A549 (cell line): Measurements from ENCODE around the gene USP6NL. TPM values are rescaled to one million over a fixed set of nuclear protein-coding genes. Genes with fewer than 3 reads are reported as not detected.

Experiments used
- ATAC-seq, 2 experiments: fragments of 200-7000 bp in 1 of 2; fragments of >200 bp in 1 of 2; cut with Nextera tagmentation in 1 of 2; cut with Tn5 transposase in 1 of 2; 3 replicates each; pipeline versions ENCODE4 v1.8.0 to v1.9.1; 2018 to 2020; ENCODE audit warnings: mild to moderate bottlenecking in 1 of 2, moderate library complexity in 1 of 2
- CTCF ChIA-PET: fragments of 300-600 bp; sonication (Branson Sonifier 250); formaldehyde crosslinking; extraction: SDS; loops from one replicate; lab custom pipeline; 2021; ENCODE audit warnings: antibody characterized with exemption, inconsistent platforms; lab: Yijun Ruan, JAX
- POLR2A ChIA-PET: fragments of 350-600 bp; formaldehyde crosslinking; extraction: SDS; loops from one replicate; lab custom pipeline; 2021; ENCODE audit warnings: antibody characterized with exemption, inconsistent platforms; lab: Yijun Ruan, JAX
- DNase-seq, 2 experiments: peaks; one replicate each; pipeline versions ENCODE4 v3.0.0 to v3.0.0-alpha.2; 2011 to 2016; ENCODE audit warnings: low read depth in 1 of 2, low spot score in 1 of 2
- FAIRE-seq: peaks from 2 replicates; lab custom pipeline; 2011; peaks lifted over from hg19 to GRCh38; lab: Jason Lieb, UNC
- H3K27ac ChIP-seq, 2 experiments: fragments of >200 bp; sonication (Bioruptor Twin); formaldehyde crosslinking; 3 replicates each; pipeline ENCODE4 v1.5.1; 2016 to 2017
- H3K4me1 ChIP-seq: fragments of >200 bp; sonication (Bioruptor Twin); formaldehyde crosslinking; 3 replicates; pipeline ENCODE4 v1.6.1; 2016
- H3K4me2 ChIP-seq: fragments of >200 bp; sonication (Bioruptor Twin); formaldehyde crosslinking; 3 replicates; pipeline ENCODE4 v1.6.1; 2016
- H3K4me3 ChIP-seq: fragments of >200 bp; sonication (Bioruptor Twin); formaldehyde crosslinking; 3 replicates; pipeline ENCODE4 v1.5.1; 2016
- H3K9me3 ChIP-seq: fragments of >200 bp; sonication (Bioruptor Twin); formaldehyde crosslinking; 3 replicates; pipeline ENCODE4 v1.6.1; 2016
- CBX8 ChIP-seq: fragments of 200-600 bp; sonication (generic); IDR thresholded peaks from 2 replicates; pipeline ENCODE4 v1.6.1; 2016
- EHF ChIP-seq: fragments of 250-450 bp; sonication (Bioruptor Pico); IDR thresholded peaks from 2 replicates; pipeline ENCODE4 v1.5.0; 2020; ENCODE audit warnings: mild to moderate bottlenecking
- EP300 ChIP-seq, 2 experiments: fragments of >200 bp; sonication (Bioruptor Twin); formaldehyde crosslinking; IDR thresholded peaks; 2 replicates in 1 of 2; 3 replicates in 1 of 2; pipeline ENCODE4 v1.6.1; 2016 to 2017
- GATA3 ChIP-seq: IDR thresholded peaks from 2 replicates; pipeline ENCODE4 v1.6.1; 2012; ENCODE audit warnings: borderline replicate concordance
- HEYL ChIP-seq: fragments of 250-450 bp; sonication (Bioruptor Pico); IDR thresholded peaks from 2 replicates; pipeline ENCODE4 v1.8.0; 2021; ENCODE audit warnings: mild to moderate bottlenecking, moderate library complexity
- HOXB13 ChIP-seq: fragments of 250-450 bp; sonication (Bioruptor Pico); IDR thresholded peaks from 2 replicates; pipeline ENCODE4 v1.5.0; 2020; ENCODE audit warnings: low read depth, mild to moderate bottlenecking, moderate library complexity
- JUN ChIP-seq, 2 experiments: fragments of >200 bp; sonication (Bioruptor Twin); formaldehyde crosslinking; IDR thresholded peaks; 2 replicates in 1 of 2; 3 replicates in 1 of 2; pipeline ENCODE4 v1.6.1; 2016 to 2017
- KDM5A ChIP-seq: fragments of 200-600 bp; sonication (generic); IDR thresholded peaks from 2 replicates; pipeline ENCODE4 v1.6.1; 2016; ENCODE audit warnings: antibody characterized with exemption, mild to moderate bottlenecking
- NR3C1 ChIP-seq: fragments of >200 bp; sonication (Bioruptor Twin); formaldehyde crosslinking; IDR thresholded peaks from 3 replicates; pipeline ENCODE4 v1.6.1; 2017
- PHF8 ChIP-seq: fragments of 200-600 bp; sonication (generic); IDR thresholded peaks from 2 replicates; pipeline ENCODE4 v1.6.1; 2016; ENCODE audit warnings: low read depth, mild to moderate bottlenecking, antibody characterized with exemption, moderate library complexity, borderline replicate concordance
- RAD21 ChIP-seq, 2 experiments: fragments of >200 bp in 1 of 2; sonication (Bioruptor Twin) in 1 of 2; formaldehyde crosslinking in 1 of 2; IDR thresholded peaks in 1 of 2; conservative IDR thresholded peaks in 1 of 2; 2 replicates in 1 of 2; 3 replicates in 1 of 2; pipeline ENCODE4 v1.6.1; 2012 to 2018; ENCODE audit warnings: inconsistent platforms in 1 of 2
- RFX5 ChIP-seq: fragments of 450-650 bp; IDR thresholded peaks from 2 replicates; pipeline ENCODE4 v1.7.1; 2014; ENCODE audit warnings: antibody characterized with exemption, mild to moderate bottlenecking, moderate library complexity
- RNF2 ChIP-seq: fragments of 200-600 bp; sonication (generic); IDR thresholded peaks from 2 replicates; pipeline ENCODE4 v1.6.1; 2016; ENCODE audit warnings: low read depth, mild to moderate bottlenecking, antibody characterized with exemption, moderate library complexity, borderline replicate concordance
- ZFP36 ChIP-seq: fragments of 450-650 bp; IDR thresholded peaks from 2 replicates; pipeline ENCODE4 v1.6.1; 2014; ENCODE audit warnings: borderline replicate concordance; ENCODE audit not compliant: partially characterized antibody
- ZNF302 ChIP-seq: fragments of 250-450 bp; sonication (Bioruptor Pico); IDR thresholded peaks from 2 replicates; pipeline ENCODE4 v1.9.0; 2021; ENCODE audit warnings: inconsistent platforms, mild to moderate bottlenecking, moderate library complexity
- WGBS: methylation state at CpG from one replicate; pipeline ENCODE4 v1.1.6; 2017; ENCODE audit errors: missing lambda C conversion rate; 5-methylcytosine and 5-hydroxymethylcytosine counted together
- polyA plus RNA-seq, 4 experiments: library from polyadenylated mRNA; depleted of rRNA in 3 of 4; stranded (reverse); fragments of >200 nt; fragmentation: RNase III in 1 of 4; extraction: RNeasy Plus Mini Kit Qiagen cat#74134 plus additional on column Dnase treatment in 1 of 4; gene quantifications; 2 replicates in 3 of 4; 3 replicates in 1 of 4; pipeline ENCODE4 v1.2.3, GENCODE V29; 2011 to 2017
- TF ChIP-seq, protein P1 (sequence below): IDR thresholded peaks from 2 replicates; pipeline ENCODE4 v1.6.1; 2012
- TF ChIP-seq, protein P2 (sequence below): IDR thresholded peaks from 2 replicates; pipeline ENCODE4 v1.6.1; 2012
- TF ChIP-seq, protein P3 (sequence below): fragments of >200 bp; sonication (Bioruptor Twin); formaldehyde crosslinking; IDR thresholded peaks from 3 replicates; pipeline ENCODE4 v1.6.1; 2016
- TF ChIP-seq, protein P4 (sequence below): fragments of 450-650 bp; IDR thresholded peaks from 2 replicates; pipeline ENCODE4 v1.6.1; 2014; ENCODE audit warnings: antibody characterized with exemption
- TF ChIP-seq, protein P5 (sequence below): fragments of 250-450 bp; sonication (Bioruptor Pico); IDR thresholded peaks from 2 replicates; pipeline ENCODE4 v1.5.0; 2021; ENCODE audit warnings: mild to moderate bottlenecking, moderate library complexity, borderline replicate concordance

The USP6NL gene
- polyA plus RNA-seq, 2 of the 4 experiments (the other 2 are of a cell fraction) = 10.6 to 18.2 TPM

DNA sequence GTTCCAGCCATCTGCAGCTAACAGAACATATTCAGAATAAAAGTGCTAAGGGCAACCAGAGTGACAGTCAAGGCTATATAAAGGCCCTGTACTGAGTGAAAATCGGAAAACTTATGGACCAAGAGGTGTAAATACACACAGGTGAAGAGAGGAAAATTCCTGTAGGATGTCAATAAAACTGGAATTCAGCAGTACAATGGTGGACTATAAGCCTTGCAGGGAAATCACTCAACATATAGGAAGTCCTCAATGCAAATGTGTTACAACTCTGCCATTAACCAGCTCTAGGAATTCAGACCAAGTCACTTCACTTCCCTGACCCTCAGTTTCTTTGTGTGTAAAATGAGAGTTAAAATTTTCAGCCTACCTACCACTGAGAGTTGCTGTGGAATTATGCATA is 7.7 kb downstream of the USP6NL start:
- ATAC-seq = no peak
- WGBS = 92% methylated on average over 1 of the region's 1 CpG
- CTCF ChIA-PET = interaction anchor here (0.6 to 1.2 kb wide), 2 partner anchors 88 to 317 kb away, joined by 3 read pairs; no protein-coding TSS in a partner anchor
- Histone ChIP-seq H3K9me3 (no peaks in the 10 kb centered on the region), H3K4me3 (no peak overlapping the region), H3K4me1 (peaks cover 30% of the 10 kb centered on the region)
- FAIRE-seq = no peak
- POLR2A ChIA-PET = no interaction called here
- DNase-seq = no peak
- TF ChIP-seq NR3C1 = no peak
- TF ChIP-seq ZNF302 (CRISPR knock-in tag) = no peak
- no peak for TF ChIP-seq HOXB13 (CRISPR knock-in tag)
- no peak for TF ChIP-seq EP300 (IDR thresholded peaks at IDR 0.05)
- TF ChIP-seq, all 56 proteins: peak for 0
- Histone ChIP-seq H3K27ac (no peak overlapping the region), H3K4me2 (no peak overlapping the region)

DNA sequence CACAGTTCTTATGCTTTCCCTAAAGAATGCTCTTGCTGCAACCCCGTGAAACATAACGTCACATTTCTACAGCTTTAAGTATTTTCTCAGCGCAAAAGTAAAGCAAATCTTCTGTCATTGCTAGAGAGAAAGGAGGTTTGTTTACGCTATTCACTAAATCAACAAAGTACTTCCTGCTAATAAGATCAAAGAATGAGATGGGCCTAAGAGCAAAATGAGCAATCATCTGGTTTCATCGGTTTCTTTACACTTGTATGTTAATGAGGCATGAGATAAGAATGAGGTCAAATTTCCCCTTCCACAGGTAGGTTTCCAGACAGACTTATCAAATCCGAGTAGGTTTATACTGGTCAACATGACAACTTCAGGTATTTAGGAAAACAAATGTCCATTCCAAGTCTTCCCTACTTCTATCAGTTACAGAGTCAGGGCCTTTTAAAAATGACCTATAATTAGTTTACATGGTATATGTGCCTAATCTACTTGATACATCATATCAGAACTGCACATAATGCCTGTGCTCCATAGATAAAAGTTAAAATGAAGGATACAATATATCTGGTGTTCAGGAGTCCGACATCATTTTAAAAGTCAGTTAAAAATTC is 8.4 kb downstream of the USP6NL start:
- ChIA-PET CTCF (no interaction called here), POLR2A (no interaction called here)
- peak in 1 of 2 experiments; percentile 56; a peak in 3 of 6 replicates for ATAC-seq
- H3K9me3 ChIP-seq = no peaks in the 10 kb centered on the region
- 23% methylated on average over 7 of the region's 7 CpGs for WGBS
- no peak for TF ChIP-seq CBX8
- no peak for TF ChIP-seq HEYL (CRISPR knock-in tag)
- TF ChIP-seq KDM5A = no peak
- no peak for TF ChIP-seq EP300 (IDR thresholded peaks at IDR 0.05)
- no peak for TF ChIP-seq JUN (IDR thresholded peaks at IDR 0.05)
- TF ChIP-seq EHF (CRISPR knock-in tag) = no peak
- no peak for TF ChIP-seq PHF8
- TF ChIP-seq, all 56 proteins: peak for 0
- H3K4me1 ChIP-seq = peaks cover 30% of the 10 kb centered on the region
- no peak overlapping the region for H3K27ac ChIP-seq
- peak; percentile 54 for FAIRE-seq
- DNase-seq = peak in 1 of 2 experiments; percentile 54
- peak overlapping the region; percentile 75 for H3K4me2 ChIP-seq
- H3K4me3 ChIP-seq = no peak overlapping the region

DNA sequence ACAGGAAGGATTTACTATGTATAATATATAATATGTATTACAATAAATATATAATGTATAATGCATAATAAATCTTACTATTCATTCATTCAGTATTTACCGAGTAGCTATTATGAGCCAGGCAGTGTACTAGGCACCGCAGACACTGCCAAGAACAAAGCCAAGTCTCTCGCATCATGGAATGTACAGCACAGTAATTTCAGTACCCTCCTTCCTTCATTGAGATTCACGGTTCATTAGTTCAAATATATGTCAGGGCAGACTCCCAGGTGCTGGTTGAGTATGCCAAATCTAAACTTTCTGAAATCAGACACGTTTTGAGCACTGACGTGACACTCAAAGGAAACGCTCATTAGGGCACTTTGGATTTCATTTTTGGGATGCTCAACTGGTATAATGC is 9.1 kb downstream of the USP6NL start:
- 93% methylated on average over 7 of the region's 7 CpGs for WGBS
- DNase-seq (no peak), FAIRE-seq (peak; percentile 54), ATAC-seq (no peak)
- Histone ChIP-seq H3K27ac (no peak overlapping the region), H3K9me3 (no peaks in the 10 kb centered on the region), H3K4me2 (peak overlapping the region; percentile 75), H3K4me3 (no peak overlapping the region), H3K4me1 (peaks cover 30% of the 10 kb centered on the region)
- no peak for TF ChIP-seq RNF2
- no peak for TF ChIP-seq GATA3
- ChIA-PET CTCF (interaction anchor here (1.5 kb wide), 1 partner anchor 156 kb away, joined by 5 read pairs; no protein-coding TSS in a partner anchor), POLR2A (no interaction called here)

DNA sequence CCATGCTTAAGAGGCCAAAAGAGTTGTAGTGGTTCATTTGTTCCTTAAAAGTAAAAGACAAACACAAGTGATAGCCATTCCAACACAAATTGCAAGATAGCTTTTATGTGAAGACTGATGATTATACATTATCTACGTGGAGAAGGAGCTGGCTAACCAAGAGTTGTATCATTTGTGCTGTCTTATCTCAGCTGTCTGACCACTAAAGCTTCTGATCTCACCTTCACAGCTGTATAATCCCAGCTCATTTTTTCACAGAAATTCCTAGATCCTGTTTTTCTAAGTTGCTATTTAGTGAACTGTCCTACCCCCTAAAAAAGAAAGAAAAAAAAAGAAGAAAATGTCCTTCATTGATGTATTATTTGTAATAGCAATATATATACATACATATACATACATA is 9.8 kb downstream of the USP6NL start:
- no peak for ATAC-seq
- FAIRE-seq = no peak
- no peak for DNase-seq
- Histone ChIP-seq H3K9me3 (no peaks in the 10 kb centered on the region), H3K4me1 (peaks cover 30% of the 10 kb centered on the region), H3K4me2 (no peak overlapping the region; the same call in 2 of the 3 replicates), H3K27ac (no peak overlapping the region), H3K4me3 (no peak overlapping the region)
- ChIA-PET POLR2A (no interaction called here), CTCF (interaction anchor here (1.5 kb wide), 1 partner anchor 156 kb away, joined by 5 read pairs; no protein-coding TSS in a partner anchor)
- WGBS = 80% methylated on average over 1 of the region's 1 CpG
- TF ChIP-seq HEYL (CRISPR knock-in tag) (no peak), KDM5A (no peak), EP300 (IDR thresholded peaks at IDR 0.05) (no peak), EHF (CRISPR knock-in tag) (no peak), RAD21 (conservative IDR thresholded peaks at IDR 0.05 in 1 of 2, IDR thresholded peaks at IDR 0.05 in 1 of 2) (no peak), HOXB13 (CRISPR knock-in tag) (no peak), ZFP36 (no peak), RFX5 (no peak)
- TF ChIP-seq, protein P1, sequence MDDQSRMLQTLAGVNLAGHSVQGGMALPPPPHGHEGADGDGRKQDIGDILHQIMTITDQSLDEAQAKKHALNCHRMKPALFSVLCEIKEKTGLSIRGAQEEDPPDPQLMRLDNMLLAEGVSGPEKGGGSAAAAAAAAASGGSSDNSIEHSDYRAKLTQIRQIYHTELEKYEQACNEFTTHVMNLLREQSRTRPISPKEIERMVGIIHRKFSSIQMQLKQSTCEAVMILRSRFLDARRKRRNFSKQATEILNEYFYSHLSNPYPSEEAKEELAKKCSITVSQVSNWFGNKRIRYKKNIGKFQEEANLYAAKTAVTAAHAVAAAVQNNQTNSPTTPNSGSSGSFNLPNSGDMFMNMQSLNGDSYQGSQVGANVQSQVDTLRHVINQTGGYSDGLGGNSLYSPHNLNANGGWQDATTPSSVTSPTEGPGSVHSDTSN = no peak
- TF ChIP-seq, protein P2, sequence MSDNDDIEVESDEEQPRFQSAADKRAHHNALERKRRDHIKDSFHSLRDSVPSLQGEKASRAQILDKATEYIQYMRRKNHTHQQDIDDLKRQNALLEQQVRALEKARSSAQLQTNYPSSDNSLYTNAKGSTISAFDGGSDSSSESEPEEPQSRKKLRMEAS = no peak
- TF ChIP-seq, protein P3, sequence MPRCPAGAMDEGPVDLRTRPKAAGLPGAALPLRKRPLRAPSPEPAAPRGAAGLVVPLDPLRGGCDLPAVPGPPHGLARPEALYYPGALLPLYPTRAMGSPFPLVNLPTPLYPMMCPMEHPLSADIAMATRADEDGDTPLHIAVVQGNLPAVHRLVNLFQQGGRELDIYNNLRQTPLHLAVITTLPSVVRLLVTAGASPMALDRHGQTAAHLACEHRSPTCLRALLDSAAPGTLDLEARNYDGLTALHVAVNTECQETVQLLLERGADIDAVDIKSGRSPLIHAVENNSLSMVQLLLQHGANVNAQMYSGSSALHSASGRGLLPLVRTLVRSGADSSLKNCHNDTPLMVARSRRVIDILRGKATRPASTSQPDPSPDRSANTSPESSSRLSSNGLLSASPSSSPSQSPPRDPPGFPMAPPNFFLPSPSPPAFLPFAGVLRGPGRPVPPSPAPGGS = no peak
- TF ChIP-seq, protein P4, sequence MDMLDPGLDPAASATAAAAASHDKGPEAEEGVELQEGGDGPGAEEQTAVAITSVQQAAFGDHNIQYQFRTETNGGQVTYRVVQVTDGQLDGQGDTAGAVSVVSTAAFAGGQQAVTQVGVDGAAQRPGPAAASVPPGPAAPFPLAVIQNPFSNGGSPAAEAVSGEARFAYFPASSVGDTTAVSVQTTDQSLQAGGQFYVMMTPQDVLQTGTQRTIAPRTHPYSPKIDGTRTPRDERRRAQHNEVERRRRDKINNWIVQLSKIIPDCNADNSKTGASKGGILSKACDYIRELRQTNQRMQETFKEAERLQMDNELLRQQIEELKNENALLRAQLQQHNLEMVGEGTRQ = no peak
- TF ChIP-seq, protein P5, sequence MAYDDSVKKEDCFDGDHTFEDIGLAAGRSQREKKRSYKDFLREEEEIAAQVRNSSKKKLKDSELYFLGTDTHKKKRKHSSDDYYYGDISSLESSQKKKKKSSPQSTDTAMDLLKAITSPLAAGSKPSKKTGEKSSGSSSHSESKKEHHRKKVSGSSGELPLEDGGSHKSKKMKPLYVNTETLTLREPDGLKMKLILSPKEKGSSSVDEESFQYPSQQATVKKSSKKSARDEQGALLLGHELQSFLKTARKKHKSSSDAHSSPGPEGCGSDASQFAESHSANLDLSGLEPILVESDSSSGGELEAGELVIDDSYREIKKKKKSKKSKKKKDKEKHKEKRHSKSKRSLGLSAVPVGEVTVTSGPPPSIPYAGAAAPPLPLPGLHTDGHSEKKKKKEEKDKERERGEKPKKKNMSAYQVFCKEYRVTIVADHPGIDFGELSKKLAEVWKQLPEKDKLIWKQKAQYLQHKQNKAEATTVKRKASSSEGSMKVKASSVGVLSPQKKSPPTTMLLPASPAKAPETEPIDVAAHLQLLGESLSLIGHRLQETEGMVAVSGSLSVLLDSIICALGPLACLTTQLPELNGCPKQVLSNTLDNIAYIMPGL (CRISPR knock-in tag) = no peak
